MCF 10A (cell line): Measurements from ENCODE around the gene RLN3. TPM values are rescaled to one million over a fixed set of nuclear protein-coding genes. Genes with fewer than 3 reads are reported as not detected.
"Not testable (repeated sequence)": the region's sequence is repeated elsewhere in the genome, so short reads cannot be mapped to it uniquely, and the experiment has no call there.

Experiments used
- BruUV-seq: library from RNA; stranded (reverse); fragments of 400-500 nt; replicated peaks from 2 replicates; lab custom pipeline; 2021; lab: Mats Ljungman, UMichigan
- CTCF ChIA-PET: fragments of 300-600 bp; sonication (Branson Sonifier 250); formaldehyde crosslinking; extraction: SDS; loops from one replicate; lab custom pipeline; 2021; ENCODE audit warnings: antibody characterized with exemption, inconsistent platforms; lab: Yijun Ruan, JAX
- POLR2A ChIA-PET: fragments of 300-600, 350-650 bp; sonication (Branson Sonifier 250); formaldehyde crosslinking; extraction: SDS; loops from one replicate; lab custom pipeline; 2020; ENCODE audit warnings: antibody characterized with exemption, inconsistent platforms; lab: Yijun Ruan, JAX
- DNase-seq: peaks from one replicate; pipeline ENCODE4 v3.0.0-alpha.2; 2018; ENCODE audit not compliant: unreplicated experiment
- H3K27ac Mint-ChIP-seq: one replicate; pipeline ENCODE4 v1.8.0; 2022; ENCODE audit warnings: mild to moderate bottlenecking, low read depth, mixed read lengths; ENCODE audit not compliant: unreplicated experiment
- H3K27me3 Mint-ChIP-seq: one replicate; pipeline ENCODE4 v1.8.0; 2022; ENCODE audit warnings: mixed read lengths; ENCODE audit not compliant: insufficient read depth, unreplicated experiment
- H3K36me3 Mint-ChIP-seq: one replicate; pipeline ENCODE4 v1.8.0; 2022; ENCODE audit warnings: mild to moderate bottlenecking, moderate library complexity, mixed read lengths; ENCODE audit not compliant: insufficient read depth, unreplicated experiment
- H3K4me1 Mint-ChIP-seq: one replicate; pipeline ENCODE4 v1.8.0; 2022; ENCODE audit warnings: mixed read lengths; ENCODE audit not compliant: insufficient read depth, unreplicated experiment
- H3K4me3 Mint-ChIP-seq: one replicate; pipeline ENCODE4 v1.8.0; 2022; ENCODE audit warnings: mild to moderate bottlenecking, moderate library complexity, mixed read lengths; ENCODE audit not compliant: unreplicated experiment
- H3K9me3 Mint-ChIP-seq: one replicate; pipeline ENCODE4 v1.8.0; 2022; ENCODE audit warnings: mixed read lengths; ENCODE audit not compliant: unreplicated experiment
- intact Hi-C: fragments of 100-400 bp; cut with micrococcal nuclease; formaldehyde crosslinking; loops from 2 replicates; pipeline ENCODE4 v1.14.1; 2022
- total RNA-seq: library from RNA; stranded (reverse); gene quantifications from 2 replicates; pipeline ENCODE4 v1.2.3, GENCODE V29; 2022
- TF ChIP-seq, protein P1 (sequence below): fragments of 200-600 bp; IDR thresholded peaks from one replicate; pipeline ENCODE4 v1.8.0; 2022; ENCODE audit warnings: antibody characterized with exemption, mild to moderate bottlenecking; ENCODE audit not compliant: unreplicated experiment

The RLN3 gene
- total RNA-seq, 1 experiment from 2014 or later, result not detected

DNA sequence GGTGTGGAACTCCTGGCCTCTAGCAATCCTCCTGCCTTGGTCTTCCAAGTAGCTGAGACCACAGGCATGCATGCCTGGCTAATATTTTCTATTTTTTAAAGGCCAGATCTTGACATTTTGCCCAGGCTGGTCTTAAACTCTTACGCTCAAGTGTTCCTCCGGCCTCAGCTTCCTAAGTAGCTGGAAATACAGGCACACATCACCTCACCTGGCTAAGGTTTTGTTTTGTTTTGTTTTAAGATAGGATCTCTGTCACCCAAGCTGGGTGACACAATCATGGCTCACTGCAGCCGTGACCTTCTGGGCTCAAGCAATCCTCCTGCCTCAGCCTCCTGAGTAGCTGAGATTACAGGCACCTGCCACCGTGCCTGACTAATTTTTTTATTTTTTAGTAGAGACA lies 5.5 kb upstream of the RLN3 start:
- H3K36me3 Mint-ChIP-seq, result no peaks in the 10 kb centered on the region
- TF ChIP-seq, protein P1, sequence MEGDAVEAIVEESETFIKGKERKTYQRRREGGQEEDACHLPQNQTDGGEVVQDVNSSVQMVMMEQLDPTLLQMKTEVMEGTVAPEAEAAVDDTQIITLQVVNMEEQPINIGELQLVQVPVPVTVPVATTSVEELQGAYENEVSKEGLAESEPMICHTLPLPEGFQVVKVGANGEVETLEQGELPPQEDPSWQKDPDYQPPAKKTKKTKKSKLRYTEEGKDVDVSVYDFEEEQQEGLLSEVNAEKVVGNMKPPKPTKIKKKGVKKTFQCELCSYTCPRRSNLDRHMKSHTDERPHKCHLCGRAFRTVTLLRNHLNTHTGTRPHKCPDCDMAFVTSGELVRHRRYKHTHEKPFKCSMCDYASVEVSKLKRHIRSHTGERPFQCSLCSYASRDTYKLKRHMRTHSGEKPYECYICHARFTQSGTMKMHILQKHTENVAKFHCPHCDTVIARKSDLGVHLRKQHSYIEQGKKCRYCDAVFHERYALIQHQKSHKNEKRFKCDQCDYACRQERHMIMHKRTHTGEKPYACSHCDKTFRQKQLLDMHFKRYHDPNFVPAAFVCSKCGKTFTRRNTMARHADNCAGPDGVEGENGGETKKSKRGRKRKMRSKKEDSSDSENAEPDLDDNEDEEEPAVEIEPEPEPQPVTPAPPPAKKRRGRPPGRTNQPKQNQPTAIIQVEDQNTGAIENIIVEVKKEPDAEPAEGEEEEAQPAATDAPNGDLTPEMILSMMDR, result no peak
- H3K27me3 Mint-ChIP-seq, result no peaks in the 10 kb centered on the region
- H3K9me3 Mint-ChIP-seq, result no peaks in the 10 kb centered on the region
- DNase-seq, result no peak
- CTCF ChIA-PET, result interaction anchor here (0.6 to 2.2 kb wide), 6 partner anchors 9 to 929 kb away, joined by 3 to 9 read pairs (median 4); partner anchors contain the start of gene IL27RA
- no peak overlapping the region for H3K4me3 Mint-ChIP-seq
- intact Hi-C loops, result no loop called here
- peaks cover 6% of the 10 kb centered on the region for H3K4me1 Mint-ChIP-seq
- no TSS peak for BruUV-seq
- no peak overlapping the region for H3K27ac Mint-ChIP-seq
- POLR2A ChIA-PET, result interaction anchor here (0.6 kb wide), 1 partner anchor 1110 kb away, joined by 4 read pairs; no protein-coding TSS in a partner anchor

DNA sequence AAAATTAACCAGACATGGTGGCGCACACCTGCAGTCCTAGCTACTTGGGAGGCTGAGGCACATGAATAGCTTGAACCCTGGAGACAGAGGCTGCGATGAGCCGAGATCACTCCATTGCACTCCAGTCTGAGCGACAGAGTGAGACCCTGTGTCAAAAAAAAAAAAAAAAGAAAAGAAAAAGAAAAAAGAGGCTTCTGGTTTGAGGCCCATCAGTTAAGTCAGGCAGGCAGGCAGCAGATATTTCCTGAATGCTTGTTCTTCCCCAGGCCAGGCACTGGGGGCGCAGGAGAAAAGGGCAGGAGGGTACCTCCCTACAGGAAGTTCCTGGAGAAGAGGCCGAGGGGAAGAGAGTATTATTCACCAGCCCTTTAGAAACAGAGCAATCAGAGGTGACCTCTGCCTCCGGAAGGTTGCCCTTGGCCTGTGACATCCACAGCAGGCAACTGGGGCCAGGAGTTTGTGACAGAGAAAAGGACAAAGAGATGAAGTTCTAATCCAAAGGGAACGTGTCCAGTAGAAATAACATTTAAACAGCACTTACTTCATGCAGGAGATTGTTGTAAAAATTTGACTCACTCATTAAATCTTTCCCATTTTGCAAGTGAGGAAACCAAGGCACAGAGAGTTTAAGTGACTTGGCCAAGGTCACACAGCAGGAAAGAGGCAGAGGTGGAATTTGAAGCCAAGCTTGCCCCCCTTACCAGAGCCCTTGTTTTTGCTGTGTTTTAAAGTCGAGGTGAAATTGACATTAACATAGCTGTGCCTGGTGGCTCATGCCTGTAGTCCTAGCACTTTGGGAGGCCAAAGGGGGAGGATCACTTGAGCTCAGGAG lies 4.3 kb upstream of the RLN3 start:
- TF ChIP-seq, protein P1, result peak; percentile 23
- intact Hi-C loops, result no loop called here
- H3K36me3 Mint-ChIP-seq, result no peaks in the 10 kb centered on the region
- H3K4me3 Mint-ChIP-seq, result no peak overlapping the region
- no peaks in the 10 kb centered on the region for H3K9me3 Mint-ChIP-seq
- H3K4me1 Mint-ChIP-seq, result no peaks in the 10 kb centered on the region
- H3K27me3 Mint-ChIP-seq, result no peaks in the 10 kb centered on the region
- no TSS peak for BruUV-seq
- POLR2A ChIA-PET, result no interaction called here
- no peak overlapping the region for H3K27ac Mint-ChIP-seq
- DNase-seq, result peak; percentile 70
- CTCF ChIA-PET, result interaction anchor here (0.6 to 1.2 kb wide), 5 partner anchors 10 to 928 kb away, joined by 3 to 5 read pairs (median 4); no protein-coding TSS in a partner anchor

DNA sequence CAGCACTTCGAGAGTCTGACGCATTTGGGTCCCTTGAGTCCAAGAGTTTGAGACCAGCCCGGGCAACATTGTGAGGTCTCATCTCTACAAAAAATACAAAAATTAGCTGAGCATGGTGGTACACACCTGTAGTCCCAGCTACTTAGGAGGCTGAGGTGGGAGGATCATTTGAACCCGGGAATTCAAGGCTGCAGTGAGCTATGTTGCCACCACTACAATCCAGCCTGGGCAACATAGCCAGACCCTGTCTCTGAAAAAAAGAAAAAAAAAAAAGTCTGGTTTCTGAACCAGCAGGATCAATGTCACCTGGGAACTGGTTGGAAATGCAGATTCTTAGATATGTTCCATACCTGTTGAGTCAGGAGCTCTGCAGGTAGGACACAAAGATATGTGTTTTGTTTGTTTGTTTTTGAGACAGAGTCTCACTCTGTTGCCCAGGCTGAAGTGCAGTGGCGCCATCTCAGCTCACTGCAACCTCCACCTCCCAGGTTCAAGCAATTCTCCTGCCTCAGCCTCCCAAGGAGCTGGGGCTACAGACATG lies 1.2 kb upstream of the RLN3 start:
- H3K9me3 Mint-ChIP-seq, H3K27ac Mint-ChIP-seq, DNase-seq, H3K27me3 Mint-ChIP-seq, H3K4me1 Mint-ChIP-seq, H3K4me3 Mint-ChIP-seq, intact Hi-C loops, BruUV-seq, H3K36me3 Mint-ChIP-seq: not testable (repeated sequence)
- ChIA-PET CTCF (interaction anchor here (0.9 to 1.2 kb wide), 2 partner anchors 17 to 33 kb away, joined by 3 to 5 read pairs; no protein-coding TSS in a partner anchor), POLR2A (interaction anchor here (0.6 to 1.5 kb wide), 2 partner anchors 19 to 31 kb away, joined by 3 to 4 read pairs; no protein-coding TSS in a partner anchor)

DNA sequence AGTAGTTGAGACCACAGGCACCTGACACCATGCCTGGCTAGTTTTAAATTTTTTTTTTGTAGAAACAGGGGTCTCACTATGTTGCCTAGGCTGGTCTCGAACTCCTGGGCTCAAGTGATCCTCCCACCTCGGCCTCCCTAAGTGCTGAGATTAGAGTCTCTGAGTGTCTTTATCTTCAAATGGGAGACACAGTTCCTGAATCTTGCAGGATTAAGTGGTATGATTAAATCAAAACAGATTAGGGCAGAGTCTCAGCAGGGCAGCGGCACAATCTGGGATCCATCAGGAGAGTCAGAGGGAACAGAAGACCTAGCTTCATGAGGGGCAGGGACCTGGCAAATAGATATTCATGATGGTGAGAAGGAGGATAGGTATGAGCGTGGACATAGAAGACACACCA lies 953 bp downstream of the RLN3 start:
- intact Hi-C loops, result no loop called here
- no peak overlapping the region for H3K4me3 Mint-ChIP-seq
- H3K36me3 Mint-ChIP-seq, result no peaks in the 10 kb centered on the region
- ChIA-PET POLR2A (no interaction called here), CTCF (interaction anchor here (0.5 to 1.0 kb wide), 3 partner anchors 30 to 126 kb away, joined by 3 read pairs; no protein-coding TSS in a partner anchor)
- BruUV-seq, result no TSS peak
- H3K27ac Mint-ChIP-seq, result no peak overlapping the region
- DNase-seq, result no peak
- TF ChIP-seq, protein P1, result no peak
- H3K9me3 Mint-ChIP-seq, result no peaks in the 10 kb centered on the region
- H3K4me1 Mint-ChIP-seq, result peaks cover 12% of the 10 kb centered on the region
- H3K27me3 Mint-ChIP-seq, result no peaks in the 10 kb centered on the region
